Loucy (cell line): Measurements from ENCODE around the gene SNAPC2.

Experiments used
- H2AFZ ChIP-seq: fragments of 200-600 bp; sonication (generic); 2 replicates; pipeline ENCODE4 v1.6.0; 2016; ENCODE audit warnings: antibody characterized with exemption, mild to moderate bottlenecking, low read length, moderate library complexity
- H3F3A ChIP-seq: fragments of 200-600 bp; 2 replicates; pipeline ENCODE4 v1.6.0; 2016; ENCODE audit warnings: antibody characterized with exemption, low read depth, mild to moderate bottlenecking
- H3K27me3 ChIP-seq: fragments of 200-600 bp; sonication (generic); 2 replicates; pipeline ENCODE4 v1.6.1; 2014; ENCODE audit warnings: low read length, mild to moderate bottlenecking; ENCODE audit not compliant: insufficient read depth, poor library complexity, severe bottlenecking
- H3K36me3 ChIP-seq: fragments of 200-600 bp; sonication (generic); 2 replicates; pipeline ENCODE4 v1.6.1; 2016; ENCODE audit warnings: low read length; ENCODE audit not compliant: insufficient read depth
- H3K4me1 ChIP-seq: fragments of 200-600 bp; sonication (generic); 2 replicates; pipeline ENCODE4 v1.5.1; 2014; ENCODE audit warnings: low read length, mild to moderate bottlenecking; ENCODE audit not compliant: insufficient read depth, poor library complexity, severe bottlenecking
- H3K4me2 ChIP-seq: fragments of 200-600 bp; sonication (generic); 2 replicates; pipeline ENCODE4 v1.6.0; 2014; ENCODE audit warnings: antibody characterized with exemption, low read length, low read depth, mild to moderate bottlenecking; ENCODE audit not compliant: poor library complexity, severe bottlenecking
- H3K4me3 ChIP-seq: fragments of 200-600 bp; sonication (generic); 2 replicates; pipeline ENCODE4 v1.5.1; 2014; ENCODE audit warnings: low read length, mild to moderate bottlenecking, mixed read lengths; ENCODE audit not compliant: poor library complexity, severe bottlenecking
- H3K79me2 ChIP-seq: fragments of 200-600 bp; sonication (generic); 2 replicates; pipeline ENCODE4 v1.6.1; 2014; ENCODE audit warnings: low read length; ENCODE audit not compliant: insufficient read depth
- H3K9ac ChIP-seq: fragments of 200-600 bp; sonication (generic); 2 replicates; pipeline ENCODE4 v1.6.0; 2014; ENCODE audit warnings: mild to moderate bottlenecking, low read depth, low read length, moderate library complexity; ENCODE audit not compliant: poor library complexity, severe bottlenecking
- H3K9me2 ChIP-seq: fragments of 200-600 bp; sonication (generic); replicated peaks from 2 replicates; pipeline ENCODE4 v1.6.1; 2016; ENCODE audit warnings: low read depth, low read length, mixed read lengths
- H3K9me3 ChIP-seq: fragments of 200-600 bp; sonication (generic); 2 replicates; pipeline ENCODE4 v1.6.1; 2014; ENCODE audit warnings: mild to moderate bottlenecking, antibody characterized with exemption, low read length, low read depth; ENCODE audit not compliant: insufficient read depth
- H4K20me1 ChIP-seq: fragments of 200-600 bp; sonication (generic); 2 replicates; pipeline ENCODE4 v1.6.0; 2014; ENCODE audit warnings: antibody characterized with exemption, low read length, mild to moderate bottlenecking; ENCODE audit not compliant: insufficient read depth, poor library complexity, severe bottlenecking
- CTCF ChIP-seq: fragments of 200-600 bp; sonication (generic); conservative IDR thresholded peaks from 2 replicates; pipeline ENCODE4 v1.5.1; 2014; ENCODE audit warnings: mild to moderate bottlenecking, antibody characterized with exemption, low read length
- EZH2phosphoT487 ChIP-seq: fragments of 200-600 bp; IDR thresholded peaks from 2 replicates; pipeline ENCODE4 v1.6.1; 2018; ENCODE audit warnings: antibody characterized with exemption, mild to moderate bottlenecking, moderate library complexity, borderline replicate concordance

The SNAPC2 gene

GRCh38 chr19:7942981-7943443 lies 22.9 kb downstream of the SNAPC2 start:
- peaks cover 3% of the 10 kb centered on the region; the same call in 1 of the 2 replicates for H3K36me3 ChIP-seq
- H4K20me1 ChIP-seq = no peaks in the 10 kb centered on the region
- no peaks in the 10 kb centered on the region for H3F3A ChIP-seq
- no peaks in the 10 kb centered on the region for H3K27me3 ChIP-seq
- peaks cover 31% of the 10 kb centered on the region for H3K79me2 ChIP-seq
- TF ChIP-seq EZH2phosphoT487 (no peak), CTCF (no peak)
- H3K4me1 ChIP-seq = peaks cover 6% of the 10 kb centered on the region
- H3K9me2 ChIP-seq = no peaks in the 10 kb centered on the region
- peak overlapping the region; percentile 80 for H3K4me3 ChIP-seq
- peak overlapping the region; percentile 90 for H3K9ac ChIP-seq
- peak overlapping the region; percentile 65 for H3K4me2 ChIP-seq
- H2AFZ ChIP-seq = peak overlapping the region; percentile 91
- no peaks in the 10 kb centered on the region for H3K9me3 ChIP-seq

GRCh38 chr19:7943444-7944176 lies 23.5 kb downstream of the SNAPC2 start, which contains the start of gene TIMM44:
Gene TIMM44, minus strand, starts transcription at chr19:7943666. Its CDS starts 15 bp downstream, at chr19:7943651.
- Histone ChIP-seq H3K9me3 (no peaks in the 10 kb centered on the region), H4K20me1 (no peaks in the 10 kb centered on the region), H3K4me3 (peak within 1 kb of the TSS; percentile 80), H3K4me2 (peak within 1 kb of the TSS; percentile 89), H3K79me2 (peaks cover 31% of the 10 kb centered on the region), H3K9ac (peak within 1 kb of the TSS; percentile 90), H2AFZ (peak within 1 kb of the TSS; percentile 91), H3K27me3 (no peaks in the 10 kb centered on the region), H3F3A (no peaks in the 10 kb centered on the region), H3K36me3 (no peaks in the 10 kb centered on the region), H3K9me2 (no peaks in the 10 kb centered on the region), H3K4me1 (peaks cover 6% of the 10 kb centered on the region)
- TF ChIP-seq EZH2phosphoT487 (no peak), CTCF (no peak)

GRCh38 chr19:7944177-7944761 lies 24.1 kb downstream of the SNAPC2 start:
- Histone ChIP-seq H3K9me2 (no peaks in the 10 kb centered on the region), H3K36me3 (no peaks in the 10 kb centered on the region), H2AFZ (peak overlapping the region; percentile 80), H3F3A (no peaks in the 10 kb centered on the region), H3K4me3 (peak overlapping the region; percentile 80), H3K27me3 (no peaks in the 10 kb centered on the region), H4K20me1 (no peaks in the 10 kb centered on the region), H3K79me2 (peaks cover 31% of the 10 kb centered on the region), H3K4me2 (peak overlapping the region; percentile 89), H3K4me1 (peaks cover 6% of the 10 kb centered on the region), H3K9me3 (no peaks in the 10 kb centered on the region), H3K9ac (peak overlapping the region; percentile 60)
- TF ChIP-seq EZH2phosphoT487 (no peak), CTCF (peak; percentile 95)
